ENCODE measurements around the gene TMPRSS4. TPM values are rescaled to one million over a fixed set of nuclear protein-coding genes. Genes with fewer than 3 reads are reported as not detected.
A peak's percentile ranks its signal among the peaks of the same experiment; 100 is the strongest.

Gene TMPRSS4
- polyA plus RNA-seq, 3 donors, result not detected

DNA sequence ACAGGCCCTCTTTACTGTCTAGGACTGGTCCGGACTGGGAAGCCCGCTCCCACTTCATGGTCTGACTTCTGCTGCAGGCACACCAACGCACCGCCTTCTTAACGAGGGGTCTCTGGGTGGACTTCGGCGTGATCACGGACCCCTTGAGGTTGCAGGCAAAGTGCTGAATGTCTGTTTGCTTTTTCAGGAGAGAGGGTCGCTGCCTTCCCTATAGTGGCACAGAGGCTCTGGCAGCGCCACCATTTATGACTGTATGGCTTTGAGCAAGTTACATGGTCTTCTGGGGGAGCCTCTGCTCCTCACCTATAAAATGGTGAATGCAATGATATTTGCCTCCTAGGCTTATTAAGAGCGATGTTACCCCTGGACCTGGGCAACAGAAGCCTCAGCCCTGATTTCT lies 77.1 kb downstream of the TMPRSS4 start:
- intact Hi-C loops (cut with micrococcal nuclease), result no loop called here
- H3K36me3 Mint-ChIP-seq, result peaks cover 5 to 8% of the 10 kb centered on the region in 2 donors
- Histone ChIP-seq H3K4me1 (ENCODE audit: control insufficient read depth in 1 of 2, insufficient read depth in 2 of 2, low read length in 2 of 2) (peaks cover 10 to 22% of the 10 kb centered on the region in 2 donors), H3K4me2 (replicated peaks; ENCODE audit: extremely low read depth, low read length, poor library complexity, severe bottlenecking) (no peak overlapping the region), H3K27me3 (ENCODE audit: control insufficient read depth in 2 of 2, insufficient read depth in 2 of 2, low read length in 2 of 2) (peaks cover 56 to 86% of the 10 kb centered on the region in 2 donors), H3K36me3 (replicated peaks in 1 of 2; ENCODE audit: control insufficient read depth in 1 of 2, insufficient read depth in 2 of 2, low read length in 2 of 2) (no peaks in the 10 kb centered on the region), H3K9ac (ENCODE audit: insufficient read depth, low read length, poor library complexity, severe bottlenecking) (no peak overlapping the region), H4K20me1 (ENCODE audit: insufficient read depth, low read length) (no peaks in the 10 kb centered on the region), H2AFZ (ENCODE audit: insufficient read depth, low read depth, low read length, poor library complexity, severe bottlenecking) (no peak overlapping the region), H3K79me2 (ENCODE audit: insufficient read depth, low read length) (no peaks in the 10 kb centered on the region), H3K9me3 (replicated peaks in 1 of 2; ENCODE audit: control insufficient read depth in 1 of 2, insufficient read depth in 1 of 2, low read length in 2 of 2) (peaks cover 0 to 22% of the 10 kb centered on the region in 2 donors), H3K4me3 (replicated peaks in 1 of 3; ENCODE audit: low read depth in 2 of 3, low read length in 3 of 3) (no peak overlapping the region), H3K27ac (ENCODE audit: low read depth in 1 of 2, low read length in 2 of 2) (no peak overlapping the region)
- H3K27ac Mint-ChIP-seq, result no peak overlapping the region
- peak overlapping the region in 1 of 2 donors; percentile 84 for H3K4me3 Mint-ChIP-seq
- no peak for DNase-seq
- WGBS (ENCODE audit: insufficient coverage), result 93% methylated on average over 9 of the region's 11 CpGs
- peaks cover 67 to 82% (median 82%) of the 10 kb centered on the region in 3 donors for H3K27me3 Mint-ChIP-seq (ENCODE audit: low read depth in 3 of 3)
- peaks cover 20% of the 10 kb centered on the region for H3K4me1 Mint-ChIP-seq
- peaks cover 0 to 12% (median 4%) of the 10 kb centered on the region in 7 donors for H3K9me3 Mint-ChIP-seq
- TF ChIP-seq, protein P1, sequence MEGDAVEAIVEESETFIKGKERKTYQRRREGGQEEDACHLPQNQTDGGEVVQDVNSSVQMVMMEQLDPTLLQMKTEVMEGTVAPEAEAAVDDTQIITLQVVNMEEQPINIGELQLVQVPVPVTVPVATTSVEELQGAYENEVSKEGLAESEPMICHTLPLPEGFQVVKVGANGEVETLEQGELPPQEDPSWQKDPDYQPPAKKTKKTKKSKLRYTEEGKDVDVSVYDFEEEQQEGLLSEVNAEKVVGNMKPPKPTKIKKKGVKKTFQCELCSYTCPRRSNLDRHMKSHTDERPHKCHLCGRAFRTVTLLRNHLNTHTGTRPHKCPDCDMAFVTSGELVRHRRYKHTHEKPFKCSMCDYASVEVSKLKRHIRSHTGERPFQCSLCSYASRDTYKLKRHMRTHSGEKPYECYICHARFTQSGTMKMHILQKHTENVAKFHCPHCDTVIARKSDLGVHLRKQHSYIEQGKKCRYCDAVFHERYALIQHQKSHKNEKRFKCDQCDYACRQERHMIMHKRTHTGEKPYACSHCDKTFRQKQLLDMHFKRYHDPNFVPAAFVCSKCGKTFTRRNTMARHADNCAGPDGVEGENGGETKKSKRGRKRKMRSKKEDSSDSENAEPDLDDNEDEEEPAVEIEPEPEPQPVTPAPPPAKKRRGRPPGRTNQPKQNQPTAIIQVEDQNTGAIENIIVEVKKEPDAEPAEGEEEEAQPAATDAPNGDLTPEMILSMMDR (IDR thresholded peaks at IDR 0.05), result no peak

DNA sequence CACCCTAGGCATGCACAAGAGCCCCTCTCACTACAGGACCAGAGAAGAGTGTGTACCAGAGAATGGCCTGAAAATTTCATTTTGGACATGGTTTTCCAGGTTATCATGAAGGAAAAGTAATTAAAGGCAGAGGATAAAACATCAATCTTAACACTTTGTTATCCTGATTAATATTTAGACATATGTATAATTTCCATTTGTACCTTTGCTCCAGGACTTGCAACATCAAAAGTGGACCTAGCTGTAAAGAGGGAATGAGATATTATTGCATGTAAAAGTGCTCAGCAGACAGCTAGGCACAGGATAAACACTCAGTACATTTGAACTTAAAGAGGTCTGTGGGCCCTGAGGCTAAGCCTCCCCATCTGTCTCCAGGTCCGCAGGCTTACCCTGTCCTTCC lies 77.8 kb downstream of the TMPRSS4 start:
- peaks cover 10 to 22% of the 10 kb centered on the region in 2 donors for H3K4me1 ChIP-seq (ENCODE audit: control insufficient read depth in 1 of 2, insufficient read depth in 2 of 2, low read length in 2 of 2)
- H3K27ac ChIP-seq (ENCODE audit: low read depth in 1 of 2, low read length in 2 of 2), result no peak overlapping the region
- intact Hi-C loops (cut with micrococcal nuclease), result no loop called here
- no peaks in the 10 kb centered on the region for H3K36me3 ChIP-seq (replicated peaks in 1 of 2; ENCODE audit: control insufficient read depth in 1 of 2, insufficient read depth in 2 of 2, low read length in 2 of 2)
- H4K20me1 ChIP-seq (ENCODE audit: insufficient read depth, low read length), result no peaks in the 10 kb centered on the region
- peaks cover 5 to 8% of the 10 kb centered on the region in 2 donors for H3K36me3 Mint-ChIP-seq
- TF ChIP-seq, protein P1 (IDR thresholded peaks at IDR 0.05), result no peak
- H3K4me1 Mint-ChIP-seq, result peaks cover 22% of the 10 kb centered on the region
- peaks cover 64 to 86% (median 86%) of the 10 kb centered on the region in 3 donors for H3K27me3 Mint-ChIP-seq (ENCODE audit: low read depth in 3 of 3)
- H3K9me3 ChIP-seq (replicated peaks in 1 of 2; ENCODE audit: control insufficient read depth in 1 of 2, insufficient read depth in 1 of 2, low read length in 2 of 2), result peaks cover 0 to 22% of the 10 kb centered on the region in 2 donors
- no peak overlapping the region for H3K4me3 ChIP-seq (replicated peaks in 1 of 3; ENCODE audit: low read depth in 2 of 3, low read length in 3 of 3)
- peaks cover 0 to 12% (median 4%) of the 10 kb centered on the region in 7 donors for H3K9me3 Mint-ChIP-seq
- no peak overlapping the region for H3K9ac ChIP-seq (ENCODE audit: insufficient read depth, low read length, poor library complexity, severe bottlenecking)
- peak overlapping the region in 1 of 2 donors; percentile 84 for H3K4me3 Mint-ChIP-seq
- DNase-seq, result no peak
- H2AFZ ChIP-seq (ENCODE audit: insufficient read depth, low read depth, low read length, poor library complexity, severe bottlenecking), result no peak overlapping the region
- peaks cover 56 to 87% of the 10 kb centered on the region in 2 donors for H3K27me3 ChIP-seq (ENCODE audit: control insufficient read depth in 2 of 2, insufficient read depth in 2 of 2, low read length in 2 of 2)
- H3K79me2 ChIP-seq (ENCODE audit: insufficient read depth, low read length), result no peaks in the 10 kb centered on the region
- H3K27ac Mint-ChIP-seq, result no peak overlapping the region
- 100% methylated on average over 1 of the region's 1 CpG for WGBS (ENCODE audit: insufficient coverage)
- H3K4me2 ChIP-seq (replicated peaks; ENCODE audit: extremely low read depth, low read length, poor library complexity, severe bottlenecking), result no peak overlapping the region

Measured in CD14-positive monocyte (primary cell).